Frontal cortex (tissue), 4 donors: ENCODE measurements around the gene NFKBIA. TPM values are rescaled to one million over a fixed set of nuclear protein-coding genes. Genes with fewer than 3 reads are reported as not detected.
"Not testable (repeated sequence)": the region's sequence is repeated elsewhere in the genome, so short reads cannot be mapped to it uniquely, and the experiment has no call there.

ENCODE experiments used
- DNase-seq, 2 donors: peaks; one replicate each; pipeline ENCODE4 v3.0.0; 2012; ENCODE audit warnings: low spot score in 2 of 2
- FAIRE-seq: peaks from 2 replicates; lab custom pipeline; 2012; peaks lifted over from hg19 to GRCh38; lab: Jason Lieb, UNC
- total RNA-seq: library from RNA; depleted of rRNA; stranded (reverse); fragments of >200 nt; gene quantifications from one replicate; pipeline ENCODE4 v1.2.3, GENCODE V29; 2014
- donor health status: control.
- donor health status: control.
- donor health status: control.

NFKBIA gene
- total RNA-seq, 1 donor from 2014 or later, result 46.5 TPM

DNA sequence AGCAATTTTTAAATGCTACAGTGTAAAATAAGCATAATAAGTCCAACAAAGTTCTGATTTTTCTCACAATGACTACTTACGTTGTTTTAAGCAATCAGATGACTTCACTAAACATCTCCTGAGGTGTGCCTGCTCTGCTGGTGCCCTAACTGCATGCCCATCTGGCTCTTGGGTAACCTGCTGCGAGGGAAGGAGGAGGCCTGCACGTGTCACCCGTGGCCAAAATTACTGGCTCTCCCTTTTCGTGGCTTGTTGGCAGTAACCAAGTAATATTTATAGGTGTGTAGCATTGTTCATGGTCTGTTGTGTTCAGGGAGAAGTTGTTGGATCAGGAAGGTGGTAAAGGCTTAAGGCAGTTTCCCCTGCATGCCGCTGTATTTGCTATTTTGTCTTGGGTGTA is 6.3 kb upstream of the NFKBIA start:
- FAIRE-seq (no peak), DNase-seq (no peak)

- FAIRE-seq, result no peak
These were observed 5.0 kb upstream of the NFKBIA start for GRCh38 chr14:35409595-35409994.

GRCh38 chr14:35408026-35408425 is 3.5 kb upstream of the NFKBIA start:
- FAIRE-seq (no peak), DNase-seq (no peak)

More at GRCh38 chr14:35409595-35409994, 5.0 kb upstream of the NFKBIA start:
- DNase-seq, result no peak

DNA sequence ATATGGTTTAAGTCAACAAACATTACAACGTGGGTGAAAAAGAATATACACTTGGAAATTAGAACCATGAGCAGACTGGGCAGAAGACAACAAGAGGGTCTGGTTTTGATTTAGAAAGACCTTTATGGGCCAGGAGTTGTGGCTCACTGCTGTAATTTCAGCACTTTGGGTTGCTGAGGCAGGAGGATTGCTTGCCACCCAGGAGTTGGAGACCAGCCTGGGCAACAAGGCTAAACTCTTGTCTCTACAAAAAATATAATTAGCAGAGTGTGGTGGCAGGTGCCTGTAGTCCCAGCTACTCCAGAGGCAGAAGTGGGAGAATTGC is 2.7 kb upstream of the NFKBIA start:
- FAIRE-seq, result no peak
- DNase-seq, result no peak

- FAIRE-seq (no peak), DNase-seq (peak; percentile 46 to 71)
These were observed 2.2 kb upstream of the NFKBIA start for GRCh38 chr14:35406506-35407305.

DNA sequence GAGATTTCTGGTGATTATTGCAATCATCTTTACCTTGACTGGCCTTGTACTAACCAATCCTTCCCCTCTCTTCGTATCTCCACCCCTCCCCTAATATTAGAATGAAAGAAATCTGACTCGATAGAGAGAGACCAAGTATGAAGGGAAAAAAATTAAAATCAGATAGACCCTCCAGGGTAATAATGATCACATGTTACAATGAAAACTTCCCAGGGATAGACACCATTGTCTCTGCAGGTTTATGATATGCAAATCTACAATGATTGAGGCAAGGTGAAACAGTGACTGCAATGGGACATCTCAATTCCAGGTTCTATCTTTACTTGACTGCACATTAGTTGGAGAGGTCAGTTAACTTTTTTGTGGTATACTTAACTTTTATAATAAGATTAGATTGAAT is 1.5 kb upstream of the NFKBIA start:
- FAIRE-seq (no peak), DNase-seq (no peak)

DNA sequence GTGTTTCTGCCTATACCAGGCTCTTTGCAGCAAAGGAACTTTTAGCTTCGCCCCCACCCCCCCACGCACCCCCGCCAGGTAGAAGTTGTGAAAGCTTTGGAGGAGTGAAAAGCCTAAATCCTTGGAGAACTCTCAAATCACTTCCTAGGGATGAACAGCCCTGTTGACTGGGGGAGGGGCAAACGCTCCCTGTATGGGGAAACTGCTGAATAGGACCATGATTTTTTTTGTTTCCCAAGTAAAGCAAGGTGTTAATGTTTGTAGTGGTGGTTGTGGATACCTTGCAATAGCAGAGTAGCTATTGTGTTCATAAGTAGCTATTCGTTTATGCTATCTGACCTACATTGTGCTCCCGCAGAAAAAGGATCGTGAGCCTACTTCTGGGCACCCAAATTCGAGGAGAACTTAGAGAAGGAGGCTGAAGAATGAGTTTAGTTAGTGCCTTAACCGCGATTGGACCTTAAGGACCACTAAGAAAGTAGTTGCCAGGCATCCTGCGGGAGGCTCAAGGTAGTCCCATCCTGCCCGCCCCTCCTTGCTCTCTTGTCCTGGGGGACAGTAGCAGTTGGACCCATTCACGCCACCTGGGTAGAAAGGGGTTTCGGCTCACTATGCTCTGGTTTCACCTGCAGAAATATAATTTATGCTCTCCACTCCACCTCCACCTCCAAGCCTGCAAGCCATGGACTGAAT is 901 bp upstream of the NFKBIA start:
- FAIRE-seq, result no peak
- no peak for DNase-seq

GRCh38 chr14:35403603-35404448 is 723 bp downstream of the NFKBIA start:
- no peak for FAIRE-seq

GRCh38 chr14:35403114-35403602 is 1.4 kb downstream of the NFKBIA start:
- no peak for FAIRE-seq
- no peak for DNase-seq

More at GRCh38 chr14:35403603-35404448, 723 bp downstream of the NFKBIA start:
- peak; percentile 92 to 96 for DNase-seq

DNA sequence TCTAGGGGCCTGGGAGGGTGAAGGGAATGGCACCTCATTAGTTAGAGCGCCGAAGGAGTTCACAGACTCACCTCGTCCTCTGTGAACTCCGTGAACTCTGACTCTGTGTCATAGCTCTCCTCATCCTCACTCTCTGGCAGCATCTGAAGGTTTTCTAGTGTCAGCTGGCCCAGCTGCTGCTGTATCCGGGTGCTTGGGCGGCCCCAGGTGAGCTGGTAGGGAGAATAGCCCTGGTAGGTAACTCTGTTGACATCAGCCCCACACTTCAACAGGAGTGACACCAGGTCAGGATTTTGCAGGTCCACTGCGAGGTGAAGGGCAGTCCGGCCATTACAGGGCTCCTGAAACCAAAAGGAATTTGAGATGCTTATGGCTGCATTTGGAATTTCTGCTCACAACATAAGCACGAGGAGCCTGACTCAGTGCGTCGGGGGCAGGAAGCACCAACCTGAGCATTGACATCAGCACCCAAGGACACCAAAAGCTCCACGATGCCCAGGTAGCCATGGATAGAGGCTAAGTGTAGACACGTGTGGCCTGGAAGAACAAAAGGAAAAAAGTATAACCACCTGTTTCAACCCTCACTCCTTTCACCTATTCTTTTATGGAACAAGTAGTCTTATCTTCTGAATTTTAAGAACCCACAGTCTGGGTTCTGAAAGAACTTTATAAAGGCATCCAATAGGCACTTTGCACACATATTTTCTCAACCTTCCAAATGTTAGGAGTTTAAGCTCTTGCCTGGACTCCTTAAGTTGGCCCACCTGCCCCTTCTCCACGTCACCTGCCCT is 2.0 kb downstream of the NFKBIA start:
- DNase-seq, result no peak
- FAIRE-seq, result no peak

GRCh38 chr14:35401422-35402265 is 2.9 kb downstream of the NFKBIA start:
- DNase-seq (no peak), FAIRE-seq (no peak)

- no peak for FAIRE-seq
These were observed 3.7 kb downstream of the NFKBIA start for GRCh38 chr14:35400648-35401421.

GRCh38 chr14:35399083-35399937 is 5.2 kb downstream of the NFKBIA start:
- DNase-seq (no peak), FAIRE-seq (no peak)

More at GRCh38 chr14:35400648-35401421, 3.7 kb downstream of the NFKBIA start:
- no peak for DNase-seq

DNA sequence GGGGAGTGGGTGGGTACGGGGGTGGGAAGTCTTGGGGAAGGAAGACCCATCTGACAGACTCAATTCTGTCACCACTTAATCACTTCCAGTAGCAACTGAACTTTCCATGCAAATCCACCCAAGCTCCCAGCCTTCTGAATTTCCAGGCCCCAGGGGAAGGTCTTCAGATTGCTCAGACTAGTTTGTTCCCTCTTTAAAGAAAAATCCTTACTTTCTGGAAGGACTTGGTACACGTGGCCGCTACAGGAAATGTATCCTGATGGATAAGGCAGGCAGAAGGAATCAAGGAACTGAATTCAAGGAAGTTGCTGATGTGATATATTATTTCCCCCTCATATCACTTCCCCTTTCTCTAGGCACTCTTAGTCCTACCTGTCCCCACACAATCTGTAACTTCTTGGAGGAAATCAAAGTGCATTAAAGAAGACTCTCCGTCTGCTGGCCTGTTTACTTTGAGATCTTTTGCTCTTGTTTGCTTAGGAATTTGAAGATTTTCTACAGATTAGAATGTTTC is 6.4 kb downstream of the NFKBIA start:
- DNase-seq (no peak), FAIRE-seq (no peak)

- FAIRE-seq, DNase-seq: not testable (repeated sequence)
These were observed 7.9 kb downstream of the NFKBIA start for GRCh38 chr14:35396610-35397009.

GRCh38 chr14:35395283-35395682 is 9.3 kb downstream of the NFKBIA start:
- DNase-seq, result no peak
- FAIRE-seq, result no peak
